ENCODE data around the gene CENPP.

The CENPP gene

DNA sequence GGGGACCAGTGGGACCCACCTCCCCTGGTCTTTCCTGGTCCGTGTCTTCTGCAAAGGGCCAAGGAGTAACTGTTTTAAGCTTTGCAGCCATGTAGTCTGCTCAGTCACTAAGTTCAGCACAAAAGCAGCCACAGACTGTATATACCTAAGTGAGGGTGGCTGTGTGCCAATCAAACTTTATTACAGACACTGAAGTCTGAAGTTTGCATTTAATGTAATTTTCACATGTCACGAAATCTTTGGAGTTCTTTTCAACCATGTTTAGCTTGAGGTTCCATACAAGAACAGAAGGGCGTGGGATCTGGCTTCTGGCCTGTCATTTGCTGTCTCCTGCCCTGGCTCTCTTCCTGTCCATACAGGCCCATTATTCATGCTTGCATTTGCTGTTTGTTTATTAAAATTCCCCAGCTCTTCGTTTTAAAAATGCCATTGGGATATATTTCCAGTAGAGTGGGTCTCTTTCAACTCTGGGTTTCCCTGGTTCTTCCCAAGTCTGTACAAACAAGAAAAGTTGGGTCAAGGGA lies 274.2 kb downstream of the CENPP start:
- no peaks in the 10 kb centered on the region for H4K20me1 ChIP-seq (ENCODE audit: insufficient read depth, low read length)
- no peaks in the 10 kb centered on the region for H3K27me3 ChIP-seq (ENCODE audit: low read depth, low read length)
- TF ChIP-seq, protein P1, sequence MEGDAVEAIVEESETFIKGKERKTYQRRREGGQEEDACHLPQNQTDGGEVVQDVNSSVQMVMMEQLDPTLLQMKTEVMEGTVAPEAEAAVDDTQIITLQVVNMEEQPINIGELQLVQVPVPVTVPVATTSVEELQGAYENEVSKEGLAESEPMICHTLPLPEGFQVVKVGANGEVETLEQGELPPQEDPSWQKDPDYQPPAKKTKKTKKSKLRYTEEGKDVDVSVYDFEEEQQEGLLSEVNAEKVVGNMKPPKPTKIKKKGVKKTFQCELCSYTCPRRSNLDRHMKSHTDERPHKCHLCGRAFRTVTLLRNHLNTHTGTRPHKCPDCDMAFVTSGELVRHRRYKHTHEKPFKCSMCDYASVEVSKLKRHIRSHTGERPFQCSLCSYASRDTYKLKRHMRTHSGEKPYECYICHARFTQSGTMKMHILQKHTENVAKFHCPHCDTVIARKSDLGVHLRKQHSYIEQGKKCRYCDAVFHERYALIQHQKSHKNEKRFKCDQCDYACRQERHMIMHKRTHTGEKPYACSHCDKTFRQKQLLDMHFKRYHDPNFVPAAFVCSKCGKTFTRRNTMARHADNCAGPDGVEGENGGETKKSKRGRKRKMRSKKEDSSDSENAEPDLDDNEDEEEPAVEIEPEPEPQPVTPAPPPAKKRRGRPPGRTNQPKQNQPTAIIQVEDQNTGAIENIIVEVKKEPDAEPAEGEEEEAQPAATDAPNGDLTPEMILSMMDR (IDR thresholded peaks at IDR 0.05; ENCODE audit: low read depth, low read length): no peak
- TF ChIP-seq EZH2phosphoT487 (IDR thresholded peaks at IDR 0.05; ENCODE audit: low read depth): no peak
- H3K36me3 ChIP-seq (replicated peaks; ENCODE audit: low read depth, low read length): peaks cover 4% of the 10 kb centered on the region
- H3K4me2 ChIP-seq (ENCODE audit: low read length): no peak overlapping the region
- no peaks in the 10 kb centered on the region for H3K79me2 ChIP-seq (ENCODE audit: low read length)
- no peak overlapping the region for H2AFZ ChIP-seq (ENCODE audit: low read depth, low read length)
- no peak overlapping the region for H3K27ac ChIP-seq (ENCODE audit: low read length)
- H3K9ac ChIP-seq (ENCODE audit: low read length): no peak overlapping the region
- H3K9me3 ChIP-seq (ENCODE audit: insufficient read depth, low read length): no peaks in the 10 kb centered on the region
- no peak overlapping the region for H3K4me3 ChIP-seq (ENCODE audit: low read length)
- no peaks in the 10 kb centered on the region for H3K4me1 ChIP-seq (ENCODE audit: low read length)

DNA sequence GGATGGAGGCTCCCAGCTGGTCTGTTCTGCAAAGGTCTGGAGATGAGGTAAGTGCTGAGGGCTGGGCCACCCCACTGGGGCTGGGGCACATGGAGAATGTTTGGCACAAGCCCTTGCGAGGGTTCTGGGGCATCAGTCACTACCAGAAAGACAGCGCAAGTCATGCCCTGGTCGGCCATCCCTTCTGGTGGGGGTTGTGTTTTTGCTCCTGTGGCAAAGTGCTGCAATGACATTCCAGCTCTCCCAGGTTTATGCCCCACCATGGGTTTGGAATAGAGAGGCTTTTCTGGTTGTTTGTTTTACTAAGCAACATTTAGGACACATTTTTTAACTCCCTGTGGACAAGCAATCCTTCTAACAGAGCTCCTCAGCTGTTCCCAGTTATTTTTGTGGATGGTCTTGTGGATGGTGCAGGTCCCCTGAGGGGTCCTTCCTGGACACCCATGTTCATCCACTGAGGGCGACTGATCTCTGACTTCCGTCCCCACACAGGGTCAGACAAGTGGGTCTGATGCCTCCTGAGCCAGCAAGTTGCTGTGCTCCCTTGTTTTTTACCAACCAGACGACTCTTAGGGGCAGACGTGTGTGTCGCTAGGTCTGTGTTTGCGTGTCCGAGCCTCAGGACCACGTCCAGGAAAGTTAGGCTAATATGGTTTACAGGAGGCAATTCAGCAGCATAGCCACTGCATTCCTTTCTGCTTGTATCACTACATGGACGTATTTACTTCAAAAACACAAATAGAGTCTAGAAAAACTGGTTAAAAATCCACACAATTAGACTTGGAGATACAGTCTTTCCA lies 274.9 kb downstream of the CENPP start:
- Histone ChIP-seq H3K9me3 (ENCODE audit: insufficient read depth, low read length) (0 out of 2 replicates have a peak, but pooled peaks cover 4% of the 10 kb centered on the region), H3K4me3 (ENCODE audit: low read length) (no peak overlapping the region), H3K4me1 (ENCODE audit: low read length) (no peaks in the 10 kb centered on the region), H4K20me1 (ENCODE audit: insufficient read depth, low read length) (no peaks in the 10 kb centered on the region), H3K4me2 (ENCODE audit: low read length) (no peak overlapping the region), H3K79me2 (ENCODE audit: low read length) (no peaks in the 10 kb centered on the region), H2AFZ (ENCODE audit: low read depth, low read length) (no peak overlapping the region), H3K27me3 (ENCODE audit: low read depth, low read length) (no peaks in the 10 kb centered on the region), H3K9ac (ENCODE audit: low read length) (no peak overlapping the region), H3K36me3 (replicated peaks; ENCODE audit: low read depth, low read length) (peaks cover 7% of the 10 kb centered on the region), H3K27ac (ENCODE audit: low read length) (no peak overlapping the region)
- TF ChIP-seq EZH2phosphoT487 (IDR thresholded peaks at IDR 0.05; ENCODE audit: low read depth): no peak
- TF ChIP-seq, protein P1 (IDR thresholded peaks at IDR 0.05; ENCODE audit: low read depth, low read length): no peak

DNA sequence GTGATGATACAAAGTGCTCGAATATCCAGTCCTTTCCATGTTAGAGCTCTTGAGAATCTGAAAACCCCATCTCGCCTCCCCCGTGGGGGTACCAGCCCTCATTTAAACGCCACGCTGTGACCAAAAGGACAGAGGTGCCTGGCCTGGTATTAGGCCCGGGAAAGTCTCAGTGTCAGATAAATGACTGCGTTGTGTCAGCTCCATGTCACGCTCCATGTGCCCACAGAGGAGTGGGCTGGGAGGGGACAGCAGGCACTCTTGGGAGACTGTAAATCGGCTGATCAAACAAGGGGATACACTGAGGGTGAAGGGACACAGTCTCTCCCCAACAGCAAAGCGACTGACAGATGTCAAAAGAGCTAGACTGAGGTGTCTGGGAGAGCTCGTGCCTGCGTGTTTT lies 275.7 kb downstream of the CENPP start:
- no peaks in the 10 kb centered on the region for H3K4me1 ChIP-seq (ENCODE audit: low read length)

DNA sequence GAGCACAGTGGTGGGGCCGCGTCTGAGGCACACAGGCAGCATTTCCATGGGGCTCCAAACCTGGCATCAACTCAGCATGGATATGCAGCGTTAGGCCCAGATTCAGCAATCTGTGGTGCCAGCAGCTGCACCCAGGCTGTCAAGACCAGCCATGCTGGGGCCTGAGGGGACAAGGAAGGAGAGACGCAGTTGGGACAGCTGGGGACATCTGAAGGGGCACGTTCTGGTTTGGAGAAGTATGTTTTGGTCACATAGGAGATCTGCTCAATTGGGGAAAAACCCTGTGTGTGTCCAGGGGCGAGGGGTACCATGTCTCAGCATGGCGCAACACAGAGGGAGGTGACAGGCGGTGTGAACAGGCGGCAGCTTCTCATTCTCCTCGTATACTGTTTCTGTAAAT lies 276.7 kb downstream of the CENPP start:
- H3K27me3 ChIP-seq (ENCODE audit: low read depth, low read length): no peaks in the 10 kb centered on the region
- H3K9ac ChIP-seq (ENCODE audit: low read length): no peak overlapping the region
- H3K4me2 ChIP-seq (ENCODE audit: low read length): no peak overlapping the region
- peaks cover 8% of the 10 kb centered on the region for H3K36me3 ChIP-seq (replicated peaks; ENCODE audit: low read depth, low read length)
- no peak for TF ChIP-seq EZH2phosphoT487 (IDR thresholded peaks at IDR 0.05; ENCODE audit: low read depth)
- TF ChIP-seq, protein P1 (IDR thresholded peaks at IDR 0.05; ENCODE audit: low read depth, low read length): no peak
- H3K9me3 ChIP-seq (ENCODE audit: insufficient read depth, low read length): 0 out of 2 replicates have a peak, but pooled peaks cover 4% of the 10 kb centered on the region
- no peaks in the 10 kb centered on the region for H4K20me1 ChIP-seq (ENCODE audit: insufficient read depth, low read length)
- H3K4me1 ChIP-seq (ENCODE audit: low read length): no peaks in the 10 kb centered on the region
- no peak overlapping the region for H3K4me3 ChIP-seq (ENCODE audit: low read length)
- H3K79me2 ChIP-seq (ENCODE audit: low read length): no peaks in the 10 kb centered on the region
- no peak overlapping the region for H3K27ac ChIP-seq (ENCODE audit: low read length)
- no peak overlapping the region for H2AFZ ChIP-seq (ENCODE audit: low read depth, low read length)

More for the DNA sequence above, 275.7 kb downstream of the CENPP start:
- Histone ChIP-seq H3K27me3 (ENCODE audit: low read depth, low read length) (no peaks in the 10 kb centered on the region), H3K4me3 (ENCODE audit: low read length) (no peak overlapping the region), H3K27ac (ENCODE audit: low read length) (no peak overlapping the region), H2AFZ (ENCODE audit: low read depth, low read length) (no peak overlapping the region), H3K79me2 (ENCODE audit: low read length) (no peaks in the 10 kb centered on the region), H3K9me3 (ENCODE audit: insufficient read depth, low read length) (0 out of 2 replicates have a peak, but pooled peaks cover 4% of the 10 kb centered on the region), H3K9ac (ENCODE audit: low read length) (no peak overlapping the region), H3K36me3 (replicated peaks; ENCODE audit: low read depth, low read length) (peaks cover 8% of the 10 kb centered on the region), H3K4me2 (ENCODE audit: low read length) (no peak overlapping the region), H4K20me1 (ENCODE audit: insufficient read depth, low read length) (no peaks in the 10 kb centered on the region)
- TF ChIP-seq EZH2phosphoT487 (IDR thresholded peaks at IDR 0.05; ENCODE audit: low read depth): no peak
- TF ChIP-seq, protein P1 (IDR thresholded peaks at IDR 0.05; ENCODE audit: low read depth, low read length): no peak
